Right lobe of liver (tissue), 6 donors: ENCODE measurements around the gene SELENOI. TPM values are rescaled to one million over a fixed set of nuclear protein-coding genes. Genes with fewer than 3 reads are reported as not detected.

Experiments
- ATAC-seq, 4 donors: fragments of 200-7000 bp; cut with Tn5 transposase; one replicate each; pipeline ENCODE4 v1.9.1; 2020; ENCODE audit warnings: mild to moderate bottlenecking in 4 of 4, moderate library complexity in 4 of 4
- DNase-seq, 3 donors: peaks; one replicate each; pipeline ENCODE4 v3.0.0-alpha.2; 2020
- H3K27ac ChIP-seq, 3 donors: fragments of 200-600 bp; one replicate each; pipeline ENCODE4 v1.8.0; 2022
- H3K27me3 ChIP-seq, 2 donors: fragments of 200-600 bp; one replicate each; pipeline ENCODE4 v1.8.0; 2022
- H3K36me3 ChIP-seq, 4 donors: fragments of 200-600 bp; sonication (generic) in 1 of 4; one replicate each; pipeline versions ENCODE4 v1.5.1 to v1.8.0; 2017 to 2022; ENCODE audit warnings: control low read depth in 1 of 4
- H3K4me1 ChIP-seq, 4 donors: fragments of 200-600 bp; sonication (generic) in 1 of 4; one replicate each; pipeline versions ENCODE4 v1.5.1 to v1.8.0; 2017 to 2022; ENCODE audit warnings: control low read depth in 1 of 4
- H3K4me3 ChIP-seq, 3 donors: fragments of 200-600 bp; one replicate each; pipeline ENCODE4 v1.8.0; 2022
- H3K9me3 ChIP-seq, 4 donors: fragments of 200-600 bp; sonication (generic) in 1 of 4; one replicate each; pipeline versions ENCODE4 v1.5.1 to v1.8.0; 2017 to 2022; ENCODE audit warnings: control low read depth in 1 of 4
- POLR2A ChIP-seq: fragments of 450-650 bp; IDR thresholded peaks from one replicate; pipeline ENCODE4 v1.6.1; 2017; ENCODE audit warnings: antibody characterized with exemption, mild to moderate bottlenecking
- WGBS: methylation state at CpG from one replicate; pipeline ENCODE4 v1.1.6; 2018; ENCODE audit warnings: low coverage, low lambda C conversion rate; ENCODE audit not compliant: insufficient coverage; ENCODE audit errors: missing lambda C conversion rate; 5-methylcytosine and 5-hydroxymethylcytosine counted together
- intact Hi-C, 2 donors: fragments of 100-400 bp; cut with DNase I; formaldehyde crosslinking; loops; one replicate each; pipeline versions ENCODE4 v1.11.2 to v1.14.1; 2022
- total RNA-seq, 6 experiments: library from RNA; depleted of rRNA in 2 of 6; stranded (reverse); fragments of >200 nt in 2 of 6; fragmentation: NEBNext Ultra II Directional in 3 of 6; extraction: Animal tissue kit (Norgen Biotek cat#: 25700) in 3 of 6; gene quantifications; one replicate each; pipeline versions ENCODE4 v1.1.0 to v1.2.4, GENCODE V29; 2016 to 2023
- TF ChIP-seq, protein P1 (sequence below), 4 donors: fragments of 200-600 bp in 3 of 4; fragments of 450-650 bp in 1 of 4; IDR thresholded peaks; one replicate each; pipeline versions ENCODE4 v1.5.1 to v1.8.0; 2016 to 2022; ENCODE audit warnings: antibody characterized with exemption in 4 of 4, mild to moderate bottlenecking in 2 of 4
- donor health status: DM: no; HTN: yes; CAD: no.
- donor health status: DM: no; HTN: no; CAD: no.
- donor health status: DM: no; HTN: no; CAD: no.
- donor health status: DM: no; HTN: yes; CAD: no.
- donor health status: DM: no; HTN: yes; CAD: no.

Gene SELENOI
- total RNA-seq, 6 experiments from 2014 or later, result 24.1 to 39.1 (median 33.7) TPM

DNA sequence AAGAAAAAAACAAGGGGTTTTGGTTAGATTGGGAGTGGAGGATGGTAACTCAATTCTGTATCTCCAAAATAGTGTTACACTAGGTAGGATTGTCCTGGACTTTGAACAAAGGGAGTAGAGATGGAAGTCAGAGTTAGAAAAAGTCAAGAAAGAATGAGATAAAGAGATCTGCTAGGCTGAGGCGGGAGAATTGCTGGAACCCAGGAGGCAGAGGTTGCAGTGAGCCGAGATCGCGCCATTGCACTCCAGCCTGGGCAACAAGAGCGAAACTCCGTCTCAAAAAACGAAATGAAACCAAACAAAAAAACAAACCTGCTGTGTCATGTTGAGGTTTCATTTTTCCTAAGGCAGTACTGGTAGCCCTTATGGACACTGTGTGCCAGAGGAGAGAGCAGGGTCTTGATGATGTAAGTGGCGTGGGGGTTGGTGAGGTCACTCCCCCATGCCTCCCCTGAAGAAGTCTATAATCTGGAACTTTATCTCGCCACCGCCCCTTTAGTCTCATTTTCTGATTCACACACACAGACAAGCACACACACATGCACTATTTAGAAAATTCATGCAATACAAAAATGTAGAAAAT is 66.2 kb downstream of the SELENOI start:
- Histone ChIP-seq H3K4me3 (peak overlapping the region; percentile 20 to 37 (median 31)), H3K27ac (peak overlapping the region; percentile 2 to 34 (median 26)), H3K36me3 (no peaks in the 10 kb centered on the region), H3K4me1 (peaks cover 0 to 4% (median 2%) of the 10 kb centered on the region in 4 donors), H3K9me3 (no peaks in the 10 kb centered on the region), H3K27me3 (no peaks in the 10 kb centered on the region)
- WGBS, result 33% methylated on average over 10 of the region's 10 CpGs
- intact Hi-C loops, result no loop called here
- TF ChIP-seq POLR2A, result peak; percentile 15
- TF ChIP-seq, protein P1, sequence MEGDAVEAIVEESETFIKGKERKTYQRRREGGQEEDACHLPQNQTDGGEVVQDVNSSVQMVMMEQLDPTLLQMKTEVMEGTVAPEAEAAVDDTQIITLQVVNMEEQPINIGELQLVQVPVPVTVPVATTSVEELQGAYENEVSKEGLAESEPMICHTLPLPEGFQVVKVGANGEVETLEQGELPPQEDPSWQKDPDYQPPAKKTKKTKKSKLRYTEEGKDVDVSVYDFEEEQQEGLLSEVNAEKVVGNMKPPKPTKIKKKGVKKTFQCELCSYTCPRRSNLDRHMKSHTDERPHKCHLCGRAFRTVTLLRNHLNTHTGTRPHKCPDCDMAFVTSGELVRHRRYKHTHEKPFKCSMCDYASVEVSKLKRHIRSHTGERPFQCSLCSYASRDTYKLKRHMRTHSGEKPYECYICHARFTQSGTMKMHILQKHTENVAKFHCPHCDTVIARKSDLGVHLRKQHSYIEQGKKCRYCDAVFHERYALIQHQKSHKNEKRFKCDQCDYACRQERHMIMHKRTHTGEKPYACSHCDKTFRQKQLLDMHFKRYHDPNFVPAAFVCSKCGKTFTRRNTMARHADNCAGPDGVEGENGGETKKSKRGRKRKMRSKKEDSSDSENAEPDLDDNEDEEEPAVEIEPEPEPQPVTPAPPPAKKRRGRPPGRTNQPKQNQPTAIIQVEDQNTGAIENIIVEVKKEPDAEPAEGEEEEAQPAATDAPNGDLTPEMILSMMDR (IDR thresholded peaks at IDR 0.05), result no peak
- DNase-seq (no peak), ATAC-seq (peak; percentile 70 to 85 (median 74))

- 65% methylated on average over 1 of the region's 3 CpGs for WGBS
- DNase-seq, result no peak
- Histone ChIP-seq H3K4me3 (no peak overlapping the region), H3K4me1 (peaks cover 0 to 4% (median 2%) of the 10 kb centered on the region in 4 donors), H3K36me3 (no peaks in the 10 kb centered on the region), H3K27ac (no peak overlapping the region), H3K9me3 (no peaks in the 10 kb centered on the region), H3K27me3 (no peaks in the 10 kb centered on the region)
- TF ChIP-seq, protein P1 (IDR thresholded peaks at IDR 0.05), result no peak
- no peak for TF ChIP-seq POLR2A
- ATAC-seq, result no peak
- intact Hi-C loops, result no loop called here
Observed at GRCh38 chr2:26414311-26414710, 68.4 kb downstream of the SELENOI start.

DNA sequence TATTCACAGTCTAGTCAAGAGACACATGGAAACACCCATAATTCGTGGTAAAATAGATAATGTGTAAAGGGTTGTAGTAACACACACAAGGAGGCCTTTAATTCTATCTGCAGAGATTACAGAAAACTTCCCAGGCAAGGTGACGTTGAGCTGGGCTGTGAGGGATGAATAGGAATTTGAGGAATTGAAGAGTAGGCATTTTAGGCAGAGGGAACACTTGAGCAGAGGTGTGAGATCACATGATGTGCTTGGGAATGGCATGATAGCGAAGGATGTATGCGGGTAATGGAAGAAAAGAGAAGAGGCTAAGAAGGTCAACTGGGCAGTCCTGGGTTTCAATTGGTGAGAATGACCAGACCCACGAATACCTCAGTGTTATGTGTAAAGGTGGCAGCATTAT is 76.0 kb downstream of the SELENOI start:
- no peak overlapping the region for H3K4me3 ChIP-seq
- TF ChIP-seq, protein P1 (IDR thresholded peaks at IDR 0.05), result no peak
- TF ChIP-seq POLR2A, result no peak
- WGBS, result 67% methylated on average over 5 of the region's 5 CpGs
- H3K9me3 ChIP-seq, result no peaks in the 10 kb centered on the region
- no peaks in the 10 kb centered on the region for H3K4me1 ChIP-seq
- H3K27me3 ChIP-seq, result no peaks in the 10 kb centered on the region
- ATAC-seq, result no peak
- no peaks in the 10 kb centered on the region for H3K36me3 ChIP-seq
- DNase-seq, result no peak
- intact Hi-C loops, result no loop called here
- H3K27ac ChIP-seq, result no peak overlapping the region

DNA sequence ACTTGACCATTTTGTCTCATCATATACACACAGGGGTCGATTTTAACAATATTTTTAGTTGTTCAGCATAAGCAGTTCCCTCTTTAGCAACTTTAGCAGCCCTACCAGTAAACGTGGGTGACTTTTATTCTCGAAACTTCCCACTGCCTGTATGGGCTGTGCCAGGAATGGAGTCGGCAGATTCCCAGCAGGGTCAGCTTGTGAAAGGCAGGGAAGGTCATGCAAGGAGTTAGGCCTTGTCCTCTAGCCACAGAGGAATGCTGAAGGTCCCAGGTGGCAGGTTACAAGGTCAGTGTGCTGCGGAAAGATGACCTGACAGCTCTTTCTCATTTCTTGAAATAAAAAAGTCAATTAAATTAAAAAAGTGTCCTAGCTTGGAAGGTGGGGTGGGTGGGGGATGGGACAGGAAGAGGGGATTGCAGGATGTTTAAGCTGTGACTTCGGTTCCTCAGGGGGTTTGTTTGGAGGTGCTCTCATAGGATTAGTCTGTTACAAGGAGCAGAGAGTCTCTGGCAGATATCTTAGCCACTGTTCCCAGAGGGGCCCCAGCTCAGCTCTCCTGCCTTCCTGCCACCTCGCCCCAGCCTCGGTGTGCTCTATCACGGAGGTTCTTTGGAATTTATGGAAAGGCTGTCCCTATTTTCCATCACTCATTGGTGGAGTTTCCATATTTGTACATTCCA is 77.1 kb downstream of the SELENOI start:
- DNase-seq (no peak), ATAC-seq (no peak)
- Histone ChIP-seq H3K27ac (no peak overlapping the region), H3K36me3 (no peaks in the 10 kb centered on the region), H3K4me1 (no peaks in the 10 kb centered on the region), H3K4me3 (no peak overlapping the region), H3K9me3 (no peaks in the 10 kb centered on the region), H3K27me3 (no peaks in the 10 kb centered on the region)
- TF ChIP-seq, protein P1 (IDR thresholded peaks at IDR 0.05), result no peak
- no peak for TF ChIP-seq POLR2A
- WGBS, result 58% methylated on average over 7 of the region's 9 CpGs
- intact Hi-C loops, result no loop called here
